Fibroblast of gingiva (primary cell): ENCODE measurements around the gene SLC1A2.

Source experiments
- DNase-seq: peaks from one replicate; pipeline ENCODE4 v3.0.0-alpha.2; 2011; ENCODE audit warnings: low read depth

Gene SLC1A2

DNA sequence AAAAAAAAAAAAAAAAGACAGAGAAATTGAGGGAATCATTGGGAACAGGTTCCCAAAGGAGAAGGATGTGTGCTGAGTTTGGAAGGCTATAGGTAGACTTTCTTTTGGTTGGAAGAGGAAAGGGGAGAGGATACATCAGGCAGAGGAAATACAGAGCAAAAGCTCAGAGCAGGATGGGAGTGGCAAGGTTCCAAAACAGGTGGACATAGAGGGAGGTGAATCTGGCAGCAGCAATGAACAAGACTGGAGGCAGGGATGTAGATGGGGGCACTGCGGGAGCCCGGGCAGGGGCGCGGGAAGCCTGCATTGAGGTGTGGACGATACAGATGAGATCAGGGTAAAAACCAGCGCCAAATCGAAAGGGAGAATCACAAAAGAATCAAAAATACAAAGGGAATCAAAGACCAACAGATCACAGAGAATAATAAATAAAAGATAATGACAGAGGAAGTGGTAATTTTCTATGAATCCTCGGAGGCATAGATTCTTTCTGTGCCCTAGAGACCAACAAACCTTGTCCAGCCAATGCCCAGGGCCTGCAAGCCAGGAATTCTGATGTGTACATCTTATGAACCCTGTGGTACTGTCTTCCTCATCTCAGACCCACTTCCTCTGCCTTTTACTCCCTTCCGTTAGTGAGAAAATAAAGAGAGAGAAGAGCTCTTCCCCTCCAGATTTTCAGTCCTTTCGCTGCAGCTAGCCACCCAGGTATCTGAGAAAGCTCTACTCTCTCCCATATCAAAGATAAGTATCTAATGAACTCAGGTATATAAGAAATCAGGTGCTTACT, 70.3 kb downstream of the SLC1A2 start:
- no peak for DNase-seq

DNA sequence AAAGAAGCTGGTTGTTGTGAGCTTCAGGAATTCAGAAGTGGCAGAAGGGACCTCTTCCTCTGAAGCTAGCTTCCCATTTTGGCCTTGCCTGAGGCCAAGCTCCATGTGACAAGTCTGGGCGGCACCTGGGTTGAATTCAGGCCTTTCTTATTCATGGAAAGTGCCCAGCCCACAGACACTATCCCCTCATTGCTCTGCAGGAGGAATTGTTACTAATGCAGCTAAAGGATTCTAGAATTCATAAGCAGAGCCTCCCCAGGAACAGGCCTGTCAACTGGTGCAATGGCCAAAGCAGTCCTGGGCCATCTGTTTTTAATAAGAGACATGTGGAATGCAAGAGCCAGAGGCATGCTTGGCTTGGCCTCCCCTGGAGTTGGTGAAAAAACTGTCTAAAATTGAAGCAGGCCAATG, 71.4 kb downstream of the SLC1A2 start:
- peak; percentile 86 for DNase-seq

DNA sequence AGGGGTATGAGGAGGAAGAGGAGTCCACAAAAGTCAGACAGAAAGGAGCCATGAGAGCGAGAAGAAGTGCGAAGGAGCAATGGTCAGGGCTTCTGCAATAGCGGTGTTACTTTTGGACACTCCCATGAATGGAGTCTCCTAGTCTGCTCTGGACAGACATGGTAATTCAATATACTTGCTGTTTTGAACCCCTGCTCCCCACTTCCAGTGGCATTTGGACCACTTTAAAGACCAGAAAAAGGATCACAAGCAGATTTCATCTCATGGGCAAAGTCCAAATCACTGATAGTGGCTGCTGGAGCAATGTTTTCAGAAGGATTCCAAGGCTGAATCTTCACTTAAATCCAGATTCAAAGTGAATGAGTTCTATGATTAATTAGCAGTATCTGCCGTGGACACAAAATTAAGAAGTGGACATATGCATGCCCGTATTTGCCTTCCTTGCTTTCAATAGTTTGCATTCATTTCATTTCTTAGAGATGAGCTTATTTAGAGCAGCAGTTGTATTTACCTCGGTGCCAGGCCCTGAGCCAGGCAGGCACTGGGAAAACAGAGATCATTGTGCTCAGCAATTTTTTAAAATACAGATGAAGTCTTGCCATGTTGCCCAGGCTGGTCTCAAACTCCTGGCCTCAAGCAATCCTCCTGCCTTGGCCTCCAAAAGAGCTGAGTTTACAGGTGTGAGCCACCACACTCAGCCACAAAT, 72.0 kb downstream of the SLC1A2 start:
- no peak for DNase-seq

DNA sequence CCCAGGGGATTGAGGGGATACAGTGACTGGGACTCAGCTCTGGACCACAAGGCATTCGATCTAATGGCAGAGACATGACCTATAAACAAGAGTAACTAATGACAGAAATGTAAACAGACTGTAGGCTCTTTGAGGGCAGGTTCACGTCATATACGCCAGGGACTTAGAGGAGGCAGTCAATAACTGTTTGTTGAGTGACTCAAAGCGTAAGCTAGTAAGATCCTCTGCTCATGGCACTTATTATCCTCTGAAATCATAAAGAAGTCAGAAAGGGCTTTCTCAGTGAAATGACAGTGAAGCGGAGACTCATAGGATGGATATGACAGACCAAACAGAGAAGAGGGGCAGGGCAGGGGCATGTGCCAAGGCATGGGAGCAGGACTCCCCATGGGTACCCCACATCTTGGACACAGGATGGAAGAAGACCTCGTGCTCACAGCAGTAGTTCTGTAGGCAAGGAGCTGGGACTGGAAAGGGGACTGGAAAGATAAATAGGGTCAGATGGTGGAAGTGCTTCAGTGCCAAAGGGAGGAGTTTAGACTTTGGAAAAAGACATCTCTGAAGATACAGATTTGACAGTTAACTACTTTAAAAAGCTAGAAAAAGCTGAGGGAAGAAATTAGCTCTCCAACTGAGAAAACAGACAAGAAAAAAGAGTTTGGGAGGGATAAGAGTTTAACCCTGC, 72.7 kb downstream of the SLC1A2 start:
- DNase-seq: no peak

DNA sequence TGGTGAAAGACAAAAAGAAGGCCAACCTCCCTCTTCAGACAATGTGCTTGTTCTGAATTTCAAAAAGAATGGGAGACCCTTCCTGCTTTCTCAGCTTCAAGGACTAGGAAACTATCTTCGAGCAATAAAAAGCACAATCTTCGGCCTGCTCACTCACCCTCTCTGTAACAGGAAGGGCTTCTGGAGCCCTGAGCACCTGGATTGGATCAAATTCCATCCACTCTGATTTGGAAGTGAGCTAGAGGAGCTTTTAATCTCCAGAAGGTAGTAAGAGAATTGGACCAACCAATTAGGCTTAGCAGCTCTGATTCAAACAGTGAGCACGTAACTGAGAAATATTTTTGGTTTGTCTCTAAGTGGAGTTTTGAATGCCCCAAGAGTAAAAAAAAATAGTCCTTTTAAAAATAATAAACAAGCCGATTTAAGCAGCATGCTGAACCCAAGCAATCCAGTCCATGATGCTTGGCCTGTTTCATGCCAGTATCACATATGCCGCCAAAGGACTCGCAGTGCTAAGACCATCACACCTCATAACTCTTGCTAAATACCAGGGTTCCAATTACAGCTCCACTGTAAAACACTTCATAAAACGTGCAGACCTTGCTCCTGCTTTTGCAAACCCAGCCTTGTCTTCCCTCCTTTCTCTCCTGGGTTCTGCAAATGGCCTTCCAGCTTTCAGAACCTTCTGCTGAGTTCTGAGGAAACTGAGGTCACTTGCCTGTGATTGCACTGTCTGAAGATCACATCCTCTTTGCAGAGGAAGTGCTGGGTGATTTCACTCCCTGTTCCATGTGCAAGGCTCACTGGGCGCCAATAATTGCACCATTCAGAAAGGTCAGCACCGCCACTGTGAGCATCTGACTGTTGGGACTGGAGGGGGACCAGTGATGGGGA, 74.4 kb downstream of the SLC1A2 start:
- DNase-seq: peak; percentile 46

DNA sequence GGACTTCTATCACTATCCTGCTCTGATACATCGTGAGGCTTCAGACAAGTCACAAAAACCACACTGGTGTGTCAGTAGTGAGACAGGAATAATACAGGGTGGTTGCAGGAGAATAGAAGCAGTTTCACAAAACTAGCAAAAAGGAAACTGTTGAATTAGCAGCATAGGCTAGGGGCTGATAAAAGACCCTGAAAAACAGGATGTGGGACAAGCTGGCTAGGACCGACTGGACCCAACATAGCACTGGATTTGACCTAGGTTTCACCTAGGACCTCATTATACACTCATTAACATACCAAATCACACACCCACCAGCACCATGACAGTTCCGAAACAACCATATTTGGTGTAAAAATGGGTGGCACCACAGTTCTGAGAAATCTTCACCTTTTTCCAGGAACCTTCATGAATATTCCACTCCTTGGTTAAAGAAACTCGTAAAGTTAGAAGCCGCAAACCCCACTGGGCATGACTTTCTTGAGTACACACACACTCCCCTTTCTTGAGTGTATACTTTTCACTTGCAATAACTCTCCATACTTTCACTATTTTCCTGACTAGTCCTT, 76.2 kb downstream of the SLC1A2 start:
- DNase-seq: no peak

DNA sequence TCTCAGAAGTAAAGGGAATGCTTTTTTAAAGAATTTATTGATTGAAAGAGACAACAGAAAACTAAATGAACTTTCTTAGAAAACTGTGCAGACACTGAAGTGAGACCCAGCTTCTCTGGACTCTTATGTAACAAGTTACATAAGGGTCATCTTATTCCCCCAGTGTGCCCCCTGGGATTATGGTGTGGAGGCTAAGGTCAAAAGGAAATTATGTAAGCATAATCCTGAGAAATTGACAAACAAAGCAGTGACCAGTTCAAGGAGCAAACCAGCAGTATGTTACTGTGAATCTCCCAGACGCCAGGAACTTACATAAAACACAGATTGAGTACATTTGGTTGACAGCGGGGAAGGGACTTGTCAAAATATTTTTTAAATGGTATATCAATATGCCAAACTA, 78.6 kb downstream of the SLC1A2 start:
- DNase-seq: no peak

DNA sequence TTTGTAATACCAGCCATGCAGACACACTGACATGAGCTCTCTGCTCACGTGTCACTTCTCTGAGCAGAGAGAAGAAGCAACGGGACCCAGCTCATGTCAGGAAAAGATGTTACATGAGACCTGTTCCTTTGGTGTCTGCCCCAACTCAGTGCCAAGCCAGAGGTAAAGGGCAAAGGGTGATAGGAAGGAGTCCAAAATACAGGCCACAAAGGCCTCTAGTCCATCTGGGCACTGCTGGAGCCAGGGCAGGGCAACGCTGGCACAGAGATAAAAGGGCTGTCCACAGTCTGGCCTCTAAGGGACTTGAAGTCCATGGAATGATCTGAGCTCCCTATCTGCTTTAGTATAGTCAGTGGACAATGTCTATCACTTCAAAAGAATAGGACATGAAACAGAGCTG, 79.3 kb downstream of the SLC1A2 start:
- no peak for DNase-seq

DNA sequence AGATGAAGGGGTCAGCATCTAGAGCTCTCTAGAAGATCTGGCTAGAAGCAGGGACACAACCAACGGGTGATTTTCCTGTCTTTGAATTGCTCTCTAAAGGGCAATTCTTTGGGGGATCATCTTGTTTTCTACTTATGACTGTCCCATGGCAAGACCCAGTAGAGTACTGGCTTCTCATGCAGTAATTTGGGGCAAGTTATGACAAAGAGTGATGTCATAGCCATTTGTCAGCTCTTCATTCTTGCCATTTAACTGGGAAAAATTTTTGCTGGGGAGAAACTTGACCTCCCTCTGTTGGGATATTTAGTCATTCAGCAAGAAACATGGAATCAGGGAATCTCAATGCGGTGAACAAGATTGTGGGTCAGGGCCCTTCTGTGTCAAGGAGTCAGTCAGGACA, 80.4 kb downstream of the SLC1A2 start:
- DNase-seq: no peak

DNA sequence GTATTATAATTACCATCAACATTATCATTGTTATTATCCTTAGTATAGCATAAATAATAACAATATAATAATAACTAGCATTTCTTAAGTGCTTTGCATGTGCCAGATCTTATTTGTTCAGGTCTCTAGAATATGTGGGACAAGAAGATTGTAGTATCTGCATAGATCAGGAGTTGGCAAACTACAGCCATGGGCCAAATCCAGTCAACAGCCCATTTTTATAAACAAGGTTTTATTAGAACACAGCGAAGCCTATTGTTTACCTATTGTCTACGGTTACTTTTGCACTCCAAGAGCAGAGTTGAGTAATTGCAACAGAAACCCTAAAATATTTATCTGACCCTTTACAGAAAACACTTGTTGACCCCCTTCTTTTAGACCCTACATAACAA, 81.4 kb downstream of the SLC1A2 start:
- DNase-seq: no peak

DNA sequence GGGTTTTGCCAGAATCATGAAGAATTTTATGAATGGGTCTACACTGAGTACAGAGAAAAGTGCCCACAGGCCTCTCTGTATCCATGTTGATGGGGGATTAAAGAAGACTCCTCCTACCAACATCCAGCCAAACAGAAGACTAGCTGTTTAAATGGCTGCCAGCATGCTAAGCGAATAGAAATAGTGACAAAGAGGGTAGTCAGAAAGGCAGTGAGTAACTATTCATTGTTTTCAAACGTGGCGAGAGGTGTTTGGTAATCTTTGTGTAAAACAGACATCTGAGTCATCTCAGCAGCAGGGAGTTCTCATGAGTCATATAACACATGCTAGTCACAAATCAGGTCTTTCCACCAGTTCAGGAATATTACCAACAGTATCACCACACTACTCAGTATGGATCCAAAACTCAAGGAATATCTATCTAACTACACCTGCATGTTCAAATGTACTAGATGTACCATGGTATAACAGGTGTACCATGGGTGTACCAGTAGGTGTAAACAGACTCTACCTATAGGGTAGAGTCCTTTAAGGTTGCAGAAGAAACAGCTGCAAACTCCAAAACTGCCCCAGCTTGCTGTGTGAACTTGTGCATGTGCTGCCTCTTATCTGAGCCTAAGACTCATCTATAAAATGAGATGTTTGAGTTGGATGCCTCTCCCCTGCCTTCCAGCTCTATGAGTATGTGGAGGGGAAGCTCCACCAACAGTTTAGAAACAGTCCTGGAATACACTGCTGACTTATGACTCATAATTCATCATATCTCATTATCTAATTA, 82.0 kb downstream of the SLC1A2 start:
- DNase-seq: peak; percentile 89

DNA sequence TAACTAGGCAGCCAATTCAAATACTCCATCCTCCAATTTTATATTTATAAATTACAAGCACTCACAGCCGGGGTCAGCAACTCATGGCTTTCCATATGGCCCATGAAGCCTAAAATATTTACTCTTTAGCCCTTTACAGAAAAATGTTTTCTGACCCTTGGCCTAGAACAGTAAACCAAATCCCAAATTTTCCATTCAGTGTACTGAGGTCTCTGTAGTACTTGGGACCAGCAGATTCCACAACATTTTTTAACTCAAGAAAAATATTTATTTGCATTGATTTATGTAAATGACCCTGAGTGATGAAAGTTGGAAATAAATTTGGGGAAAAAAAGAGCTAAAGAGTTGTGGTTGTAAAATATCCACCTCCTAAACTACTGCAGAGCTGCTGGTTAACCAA, 82.6 kb downstream of the SLC1A2 start:
- no peak for DNase-seq

DNA sequence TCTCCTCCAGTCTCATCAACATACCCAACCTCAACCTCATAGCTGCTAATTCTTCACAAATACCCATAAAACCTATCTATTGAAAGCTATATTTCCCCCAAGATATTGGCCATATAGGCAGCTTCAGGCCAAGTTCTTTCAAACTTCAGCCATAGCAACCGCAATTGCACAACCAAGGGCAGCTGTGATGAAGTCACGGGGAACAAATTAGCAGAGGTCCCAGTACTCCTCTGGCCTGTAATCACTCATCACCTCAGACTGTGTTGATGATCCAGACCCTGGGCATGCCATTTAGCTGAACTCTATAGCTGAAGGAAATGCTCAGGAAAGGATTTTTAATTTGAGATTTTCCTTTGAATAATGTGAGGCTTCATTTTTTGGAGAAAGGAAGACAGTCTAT, 84.1 kb downstream of the SLC1A2 start:
- DNase-seq: no peak

DNA sequence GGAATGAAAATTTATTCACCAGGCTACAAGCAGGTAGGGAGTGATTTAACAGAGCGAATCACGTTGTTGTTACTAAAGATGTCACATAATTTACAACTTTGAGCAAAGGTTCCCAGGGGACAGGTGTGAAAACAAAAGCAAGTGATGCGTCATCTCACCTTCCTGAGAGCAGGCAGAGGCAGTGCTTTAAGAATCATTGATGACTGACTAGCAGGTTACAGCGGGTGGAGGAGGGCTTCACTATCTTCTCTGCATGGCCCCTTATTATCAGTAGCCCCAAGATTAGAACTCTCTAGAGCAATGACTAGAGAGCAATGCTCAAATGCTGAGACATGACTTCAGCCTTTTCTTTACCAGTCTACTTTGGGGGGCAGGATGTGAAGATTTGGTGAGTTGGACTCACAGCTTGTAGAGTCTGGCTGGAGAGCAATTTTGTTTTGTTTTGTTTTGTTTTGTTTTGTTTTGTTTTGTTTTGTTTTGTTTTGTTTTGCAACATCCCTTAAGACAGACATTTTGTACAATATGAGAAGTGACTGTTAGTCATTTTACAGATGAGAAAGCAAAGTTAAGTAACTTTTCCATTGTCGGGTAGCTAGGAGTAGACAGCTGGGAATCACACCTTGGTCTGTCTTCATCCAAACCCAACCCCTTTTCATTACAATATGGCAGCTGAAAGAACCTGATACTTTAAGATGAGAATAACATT, 84.8 kb downstream of the SLC1A2 start:
- DNase-seq: no peak

DNA sequence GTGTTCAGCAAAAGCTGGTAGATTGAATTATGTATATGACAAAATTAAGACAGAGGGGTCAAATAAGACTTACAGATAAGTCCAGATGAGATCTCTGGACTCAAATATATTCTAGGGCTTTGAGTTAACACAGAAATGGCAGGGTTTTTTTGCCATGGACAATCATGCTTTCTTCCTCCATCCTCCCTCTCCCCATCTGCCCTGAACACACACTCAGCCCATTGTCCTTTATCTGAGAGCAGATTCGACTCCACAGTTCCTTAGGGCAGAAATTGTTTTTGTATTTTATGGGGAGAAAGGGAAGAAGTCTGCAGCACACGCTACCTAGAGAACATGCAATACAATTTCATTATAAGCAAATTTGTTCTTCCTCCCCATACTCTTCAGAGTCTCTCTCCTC, 86.8 kb downstream of the SLC1A2 start:
- no peak for DNase-seq

DNA sequence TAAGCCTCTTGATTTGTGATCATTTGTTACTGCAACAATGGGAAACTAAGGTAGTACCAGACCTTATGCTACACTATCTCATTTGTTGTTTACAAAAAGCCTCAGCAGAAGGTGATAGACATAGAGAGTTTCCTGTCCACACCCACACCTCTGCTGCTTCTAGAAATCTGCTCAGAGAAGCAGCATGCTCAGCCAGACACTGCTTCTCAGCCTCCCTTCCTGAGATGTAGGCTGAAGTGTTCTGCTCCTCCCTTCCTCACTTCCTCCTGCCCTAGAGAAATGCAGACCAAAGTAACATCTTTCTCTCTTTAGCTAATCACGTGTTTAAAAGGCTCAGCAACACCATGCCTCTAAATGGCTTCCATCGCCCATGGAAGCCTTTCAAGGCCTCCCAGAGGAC, 88.4 kb downstream of the SLC1A2 start:
- no peak for DNase-seq

DNA sequence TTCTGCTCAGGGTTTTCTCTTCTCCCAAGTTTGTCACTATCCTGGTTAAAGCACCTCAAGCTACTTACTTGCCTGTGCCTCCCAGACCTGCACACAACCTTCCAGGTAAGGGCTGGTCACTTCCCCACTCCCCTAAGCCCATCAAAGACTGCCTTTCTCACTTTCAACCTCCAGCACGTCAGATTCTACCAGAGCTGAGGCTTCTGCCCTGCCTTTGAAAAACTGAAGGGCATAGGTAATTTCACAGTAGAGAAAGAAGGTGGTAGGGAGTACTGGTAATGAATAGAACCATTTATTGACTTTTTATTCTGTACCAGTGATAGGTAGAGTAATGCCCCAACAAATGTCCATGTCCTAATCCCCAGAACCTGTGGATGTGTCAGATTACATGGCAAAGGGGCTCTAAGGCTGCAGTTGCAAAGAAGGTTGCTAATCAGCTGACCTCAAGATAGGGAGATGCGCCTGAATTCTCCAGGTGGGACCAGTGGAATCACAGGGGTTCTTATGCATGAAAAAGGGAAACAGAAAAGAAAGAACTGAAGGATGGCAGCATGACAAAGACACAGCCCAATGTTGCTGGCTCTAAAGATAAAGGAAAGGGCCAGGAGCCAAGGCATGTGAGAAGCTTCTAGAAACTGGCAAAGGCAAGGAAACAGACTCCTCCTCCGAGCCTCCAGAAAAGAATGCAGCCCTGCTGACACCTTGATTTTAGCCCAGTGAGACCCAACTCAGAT, 89.0 kb downstream of the SLC1A2 start:
- no peak for DNase-seq

DNA sequence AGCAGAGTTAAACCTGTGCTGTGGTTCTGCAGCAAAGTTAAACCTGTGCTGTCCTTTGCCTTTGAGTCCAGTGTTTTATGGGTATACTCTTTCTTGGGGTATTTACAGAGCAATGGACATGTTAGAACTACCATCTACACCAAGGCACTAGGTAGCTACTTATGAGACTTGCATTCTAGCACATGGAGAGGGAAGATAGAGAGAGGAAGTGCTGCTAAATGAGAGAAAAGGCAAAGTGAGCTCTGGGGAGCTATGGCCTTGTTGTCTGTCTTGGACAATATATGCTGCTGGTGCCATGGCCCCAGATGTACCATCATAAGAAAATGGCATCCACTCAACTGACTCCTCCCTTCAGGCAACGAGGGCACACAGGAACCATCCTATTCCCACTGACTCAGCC, 91.5 kb downstream of the SLC1A2 start:
- no peak for DNase-seq

DNA sequence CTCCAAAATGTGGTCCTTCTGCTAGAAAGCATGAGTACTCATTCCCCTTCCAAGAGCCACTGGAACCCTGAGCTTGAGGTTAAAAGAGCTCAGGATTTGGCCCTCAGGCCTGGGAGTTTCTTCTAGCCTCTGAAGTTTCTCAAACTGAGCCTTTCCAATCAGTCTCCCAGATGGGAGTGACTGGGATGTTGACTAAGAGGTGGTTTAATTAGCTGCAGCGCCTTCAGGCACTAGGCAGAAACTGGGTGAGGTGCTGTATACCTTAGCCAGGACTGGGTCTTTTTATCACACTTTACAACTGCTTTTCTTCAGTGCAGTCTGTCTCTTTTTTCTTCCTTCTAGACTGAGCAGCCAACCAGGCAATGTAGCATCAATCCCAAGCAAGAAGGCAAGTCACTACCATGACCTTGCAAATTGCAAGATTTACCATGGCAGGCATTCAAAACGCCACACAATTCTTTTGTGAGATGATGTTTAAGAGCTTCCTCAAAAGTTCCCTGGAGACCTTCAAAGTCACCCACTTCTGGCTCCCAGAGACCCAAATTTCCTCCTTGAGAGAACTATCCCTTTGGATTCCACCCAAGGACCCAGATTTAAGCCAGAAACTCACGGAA, 93.0 kb downstream of the SLC1A2 start:
- no peak for DNase-seq
